GM18499 (cell line): Measurements from ENCODE around the gene EPHA1.
"Not testable (repeated sequence)": the region's sequence is repeated elsewhere in the genome, so short reads cannot be mapped to it uniquely, and the experiment has no call there.

Source experiments
- ATAC-seq: cut with Tn5 transposase; IDR thresholded peaks from one replicate; pipeline ENCODE4 v1.9.1; 2021; ENCODE audit warnings: moderate number of reproducible peaks; ENCODE audit not compliant: insufficient read depth, unreplicated experiment

Gene EPHA1

DNA sequence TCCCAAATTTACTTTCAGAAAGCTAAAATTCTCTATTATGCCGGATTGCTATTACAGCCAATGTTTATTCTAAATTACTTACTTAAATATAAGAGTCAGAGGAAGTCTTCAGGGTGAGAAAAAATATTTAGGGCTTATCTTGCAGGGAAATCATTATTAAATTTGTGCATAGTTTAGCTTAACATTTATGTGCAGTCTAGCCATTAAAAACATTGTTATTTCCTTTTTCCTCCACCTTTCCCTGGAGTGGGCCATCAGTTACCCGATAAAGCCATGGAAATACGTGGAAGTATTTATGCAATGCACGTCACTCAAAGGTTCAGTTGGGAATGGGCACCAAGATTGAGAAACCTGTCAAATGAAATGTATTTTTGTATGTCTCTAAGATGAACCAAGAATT, 25.1 kb upstream of the EPHA1 start:
- no peak for ATAC-seq

- no peak for ATAC-seq
Measured at GRCh38 chr7:143431109-143431508, 22.5 kb upstream of the EPHA1 start.

GRCh38 chr7:143429770-143430698, 21.4 kb upstream of the EPHA1 start:
- ATAC-seq, result no peak

DNA sequence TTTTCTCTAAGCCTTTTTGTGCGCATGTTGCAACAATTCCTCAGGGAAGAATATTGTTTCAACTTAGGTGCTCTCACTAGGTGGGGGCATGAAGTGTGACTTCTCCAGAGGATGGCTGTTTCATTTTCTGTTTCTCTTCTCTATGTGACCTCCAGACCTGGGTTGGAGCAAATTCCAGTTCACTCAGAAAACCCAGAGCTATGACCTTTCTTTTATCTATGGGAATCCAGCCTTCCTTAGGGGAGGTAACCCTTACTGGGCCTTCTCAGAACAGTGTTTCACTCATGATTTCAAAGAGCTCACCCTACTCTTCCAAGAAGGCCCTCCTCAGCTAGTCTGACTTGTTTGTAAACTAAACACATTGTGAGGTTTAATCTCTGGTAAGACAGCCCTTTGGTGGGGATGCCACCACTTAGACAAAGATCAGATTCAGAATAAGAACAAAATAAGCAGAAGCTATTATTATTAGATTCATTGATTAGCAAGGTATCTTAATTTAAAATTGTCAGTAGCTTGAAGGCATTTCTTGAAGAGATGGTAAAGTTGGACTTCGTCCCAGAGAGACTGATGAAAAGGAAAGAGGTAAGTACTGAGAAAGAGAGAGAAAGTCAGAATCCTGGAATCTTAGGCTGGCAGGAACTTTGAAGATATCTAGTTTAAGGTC, 18.0 kb upstream of the EPHA1 start:
- no peak for ATAC-seq

DNA sequence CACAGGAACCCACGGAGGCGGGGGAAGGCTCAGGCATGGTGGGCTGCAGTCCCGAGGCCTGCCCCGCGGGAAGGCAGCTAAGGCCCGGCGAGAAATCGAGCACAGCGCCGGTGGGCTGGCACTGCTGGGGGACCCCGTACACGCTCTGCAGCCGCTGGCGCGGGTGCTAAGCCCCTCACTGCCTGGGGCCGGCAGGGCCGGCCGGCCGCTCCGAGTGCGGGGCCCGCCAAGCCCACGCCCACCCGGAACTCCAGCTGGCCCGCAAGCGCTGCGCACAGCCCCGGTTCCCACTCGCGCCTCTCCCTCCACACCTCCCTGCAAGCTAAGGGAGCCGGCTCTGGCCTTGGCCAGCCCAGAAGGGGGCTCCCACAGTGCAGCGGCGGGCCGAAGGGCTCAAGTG, 15.8 kb upstream of the EPHA1 start:
- not testable (repeated sequence) for ATAC-seq

- ATAC-seq, result no peak
Measured at GRCh38 chr7:143422033-143422432, 13.4 kb upstream of the EPHA1 start.

GRCh38 chr7:143420624-143421023, 12.0 kb upstream of the EPHA1 start:
- ATAC-seq, result not testable (repeated sequence)

DNA sequence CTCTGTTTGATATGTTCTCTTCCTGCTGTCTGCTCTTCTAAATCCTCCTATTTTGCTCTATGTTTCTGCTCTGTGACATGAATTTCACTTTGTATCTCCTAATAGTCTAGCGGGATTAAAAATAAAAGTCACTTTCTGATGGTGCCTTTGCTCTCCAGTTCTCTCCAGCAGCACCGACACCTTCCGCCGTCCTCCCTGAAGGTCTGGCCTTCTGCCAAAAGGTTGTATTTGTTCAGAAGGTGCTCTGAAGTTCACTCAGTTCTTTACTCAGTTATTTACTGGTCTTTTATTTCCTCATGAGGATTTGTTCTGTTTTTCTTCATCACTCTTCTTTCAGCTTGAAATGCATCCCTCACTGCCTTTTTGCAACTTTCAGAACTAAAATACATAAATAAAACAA, 11.2 kb upstream of the EPHA1 start:
- ATAC-seq, result no peak

DNA sequence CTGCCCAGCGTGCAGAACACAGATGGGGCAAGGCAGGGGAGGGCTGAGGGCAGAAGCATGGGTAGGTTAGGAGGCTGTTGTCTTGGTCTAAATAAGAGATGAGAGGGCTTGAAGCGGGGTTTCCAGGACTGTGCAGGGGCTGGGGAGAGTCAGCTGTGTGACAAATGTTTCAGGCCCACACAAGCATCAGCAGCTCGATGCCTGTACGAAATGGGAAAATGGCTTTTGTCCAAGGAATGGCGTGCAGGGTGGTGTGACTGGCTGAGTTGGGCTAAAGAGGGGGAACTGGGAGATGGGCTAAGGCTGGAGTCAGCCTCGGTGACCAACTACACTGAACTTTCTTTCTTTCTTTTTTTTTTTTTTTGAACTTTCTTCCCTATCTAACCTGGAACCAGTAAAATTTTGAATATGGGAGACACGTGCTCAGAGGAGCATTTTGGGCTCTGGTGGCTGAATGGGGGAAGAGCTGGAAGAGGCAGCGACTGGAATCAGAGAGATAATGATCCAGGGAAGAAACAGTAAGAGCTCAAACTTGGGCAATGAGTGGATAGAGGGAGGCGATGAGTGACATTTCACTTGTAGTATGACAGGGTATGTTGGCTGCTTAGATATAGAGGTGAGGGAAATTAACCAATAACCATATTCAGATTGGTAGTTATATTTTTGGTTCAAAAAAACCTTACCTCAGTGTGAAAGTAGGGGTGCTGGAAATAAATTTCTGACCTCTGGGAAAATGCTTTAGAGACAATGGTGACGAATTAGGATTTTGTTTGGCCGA, 10.2 kb upstream of the EPHA1 start:
- no peak for ATAC-seq

DNA sequence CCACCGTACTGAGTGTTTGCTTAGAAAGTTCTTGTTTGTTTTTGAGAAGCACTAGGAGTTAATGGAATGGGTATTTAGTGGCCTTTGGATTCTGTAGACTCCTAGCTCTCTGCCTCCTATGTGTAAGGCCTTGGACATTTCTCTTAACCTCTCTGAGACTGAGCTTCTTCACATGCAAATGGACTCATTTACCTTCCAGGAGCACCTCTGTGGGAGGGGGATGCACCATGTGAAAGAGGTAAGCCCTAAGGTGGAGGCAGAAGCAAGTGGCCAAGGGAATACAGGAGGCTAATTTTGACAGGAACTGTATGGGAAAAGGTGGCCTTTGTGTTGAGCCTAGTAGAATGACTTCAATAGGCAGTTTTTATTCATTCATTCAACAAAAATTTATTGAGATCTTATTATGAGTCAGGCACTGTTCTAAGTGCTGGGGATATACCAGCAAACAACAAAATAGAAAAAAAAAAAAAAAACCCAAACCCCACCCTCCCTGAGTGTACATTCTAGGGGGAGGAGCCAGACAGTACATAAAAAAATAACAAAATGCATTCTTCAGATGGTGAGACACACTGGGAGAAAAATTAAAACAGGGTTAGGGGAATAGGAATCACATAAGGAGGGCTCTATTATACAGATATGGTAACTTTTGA, 9.2 kb upstream of the EPHA1 start:
- ATAC-seq, result no peak

GRCh38 chr7:143416565-143417149, 8.0 kb upstream of the EPHA1 start:
- no peak for ATAC-seq

GRCh38 chr7:143415742-143416397, 7.2 kb upstream of the EPHA1 start:
- ATAC-seq, result no peak

DNA sequence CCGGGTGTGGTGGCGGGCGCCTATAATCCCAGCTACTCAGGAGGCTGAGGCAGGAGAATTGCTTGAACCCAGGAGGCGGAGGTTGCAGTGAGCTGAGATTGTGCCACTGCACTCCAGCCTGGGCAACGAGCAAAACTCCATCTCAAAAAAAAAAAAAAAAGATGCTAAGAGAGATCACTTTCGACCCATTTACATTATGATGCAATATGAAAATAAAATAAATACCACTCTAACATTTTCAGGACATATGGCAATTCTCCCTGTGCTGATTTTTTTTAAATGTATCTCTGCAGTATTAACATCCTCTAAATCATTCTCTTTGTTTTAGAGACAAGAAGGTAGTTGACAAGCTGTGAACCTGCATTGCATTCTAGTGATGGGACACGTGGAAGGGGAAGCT, 6.6 kb upstream of the EPHA1 start:
- ATAC-seq, result not testable (repeated sequence)

DNA sequence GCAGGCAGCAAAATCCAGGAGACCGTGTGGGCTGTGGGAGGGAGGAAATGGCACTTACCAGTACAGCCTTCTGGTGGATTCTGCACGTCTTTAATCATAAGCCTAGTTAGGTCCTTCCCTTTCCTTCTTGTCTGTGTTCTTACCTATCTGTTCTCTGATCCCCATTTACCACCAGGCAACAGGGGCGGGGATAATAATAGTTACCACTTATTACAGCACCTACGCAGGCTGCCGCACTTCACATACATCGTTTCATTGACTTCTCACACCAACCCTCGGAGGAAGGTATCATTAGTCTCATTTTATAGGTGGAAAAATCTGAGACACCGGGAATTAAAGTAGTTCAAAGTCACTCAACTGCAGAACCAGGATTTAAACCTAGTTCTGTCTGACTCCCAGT, 4.5 kb upstream of the EPHA1 start:
- ATAC-seq, result no peak

DNA sequence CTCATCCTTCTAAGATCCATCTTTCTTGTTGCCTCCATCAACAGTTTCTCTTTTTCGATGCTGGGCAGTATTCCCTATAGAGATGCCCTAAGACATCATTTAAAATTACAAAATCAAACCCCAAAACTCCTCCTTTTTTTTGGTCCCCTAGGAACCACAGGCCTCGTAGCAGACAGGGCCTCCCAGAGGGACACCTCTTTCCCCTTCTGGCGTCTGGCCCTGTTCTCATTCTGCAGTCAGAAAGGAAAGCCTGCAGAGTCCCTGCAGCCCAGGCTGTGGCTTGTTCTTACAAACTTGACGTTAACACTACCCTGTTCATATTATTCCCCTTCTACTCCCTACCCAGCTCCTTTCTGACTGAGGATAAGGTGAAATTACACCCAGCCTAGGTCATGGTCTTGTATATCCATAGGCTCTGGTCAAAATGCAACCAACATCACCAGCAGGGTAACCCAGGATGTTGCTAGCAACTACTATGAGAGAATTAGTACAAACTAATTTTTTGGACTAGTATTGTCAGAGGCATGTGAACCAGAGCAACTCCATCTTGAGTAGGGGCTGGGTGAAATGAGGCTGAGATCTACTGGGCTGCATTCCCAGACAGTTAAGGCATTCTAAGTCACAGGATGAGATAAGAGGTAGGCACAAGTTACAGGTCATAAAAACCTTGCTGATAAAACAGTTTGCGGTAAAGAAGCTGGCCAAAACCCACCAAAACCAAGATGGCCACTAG, 3.5 kb upstream of the EPHA1 start:
- ATAC-seq, result no peak

DNA sequence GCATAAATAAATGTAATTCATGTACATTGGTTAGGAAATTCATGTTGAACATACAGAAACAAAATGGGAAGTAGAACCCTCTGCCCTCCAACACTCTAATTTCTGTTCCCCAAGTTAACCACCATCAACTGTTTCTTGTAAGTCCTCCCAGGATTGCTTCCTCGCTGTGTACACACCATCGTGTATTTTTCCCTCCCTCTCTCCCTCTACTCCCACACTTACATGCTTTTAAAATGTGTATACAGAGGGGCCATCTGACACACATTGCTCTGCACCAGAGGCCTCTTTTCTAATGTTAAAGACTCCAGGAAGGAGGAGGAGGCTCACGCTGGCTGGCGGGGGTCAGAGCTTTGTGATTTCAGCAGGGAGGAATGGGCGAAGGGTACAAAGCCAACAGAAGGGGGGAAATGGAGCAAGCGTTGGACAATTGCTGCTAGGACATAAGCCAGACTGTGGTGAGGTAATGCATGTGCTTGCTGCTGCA, 1.9 kb upstream of the EPHA1 start:
- no peak for ATAC-seq

GRCh38 chr7:143408252-143408685, 387 bp downstream of the EPHA1 start:
- no peak for ATAC-seq
